Right lobe of liver (tissue), 6 donors: ENCODE measurements around the gene SCYGR4. TPM values are rescaled to one million over a fixed set of nuclear protein-coding genes. Genes with fewer than 3 reads are reported as not detected.
"Not testable (repeated sequence)": the region's sequence is repeated elsewhere in the genome, so short reads cannot be mapped to it uniquely, and the experiment has no call there.

ENCODE experiments used
- ATAC-seq, 4 donors: fragments of 200-7000 bp; cut with Tn5 transposase; one replicate each; pipeline ENCODE4 v1.9.1; 2020; ENCODE audit warnings: mild to moderate bottlenecking in 4 of 4, moderate library complexity in 4 of 4
- DNase-seq, 3 donors: peaks; one replicate each; pipeline ENCODE4 v3.0.0-alpha.2; 2020
- H3K27ac ChIP-seq, 3 donors: fragments of 200-600 bp; one replicate each; pipeline ENCODE4 v1.8.0; 2022
- H3K27me3 ChIP-seq, 2 donors: fragments of 200-600 bp; one replicate each; pipeline ENCODE4 v1.8.0; 2022
- H3K36me3 ChIP-seq, 4 donors: fragments of 200-600 bp; sonication (generic) in 1 of 4; one replicate each; pipeline versions ENCODE4 v1.5.1 to v1.8.0; 2017 to 2022; ENCODE audit warnings: control low read depth in 1 of 4
- H3K4me1 ChIP-seq, 4 donors: fragments of 200-600 bp; sonication (generic) in 1 of 4; one replicate each; pipeline versions ENCODE4 v1.5.1 to v1.8.0; 2017 to 2022; ENCODE audit warnings: control low read depth in 1 of 4
- H3K4me3 ChIP-seq, 3 donors: fragments of 200-600 bp; one replicate each; pipeline ENCODE4 v1.8.0; 2022
- H3K9me3 ChIP-seq, 4 donors: fragments of 200-600 bp; sonication (generic) in 1 of 4; one replicate each; pipeline versions ENCODE4 v1.5.1 to v1.8.0; 2017 to 2022; ENCODE audit warnings: control low read depth in 1 of 4
- POLR2A ChIP-seq: fragments of 450-650 bp; IDR thresholded peaks from one replicate; pipeline ENCODE4 v1.6.1; 2017; ENCODE audit warnings: antibody characterized with exemption, mild to moderate bottlenecking
- WGBS: methylation state at CpG from one replicate; pipeline ENCODE4 v1.1.6; 2018; ENCODE audit warnings: low coverage, low lambda C conversion rate; ENCODE audit not compliant: insufficient coverage; ENCODE audit errors: missing lambda C conversion rate; 5-methylcytosine and 5-hydroxymethylcytosine counted together
- intact Hi-C, 2 donors: fragments of 100-400 bp; cut with DNase I; formaldehyde crosslinking; loops; one replicate each; pipeline versions ENCODE4 v1.11.2 to v1.14.1; 2022
- total RNA-seq, 6 experiments: library from RNA; depleted of rRNA in 2 of 6; stranded (reverse); fragments of >200 nt in 2 of 6; fragmentation: NEBNext Ultra II Directional in 3 of 6; extraction: Animal tissue kit (Norgen Biotek cat#: 25700) in 3 of 6; gene quantifications; one replicate each; pipeline versions ENCODE4 v1.1.0 to v1.2.4, GENCODE V29; 2016 to 2023
- TF ChIP-seq, protein P1 (sequence below), 4 donors: fragments of 200-600 bp in 3 of 4; fragments of 450-650 bp in 1 of 4; IDR thresholded peaks; one replicate each; pipeline versions ENCODE4 v1.5.1 to v1.8.0; 2016 to 2022; ENCODE audit warnings: antibody characterized with exemption in 4 of 4, mild to moderate bottlenecking in 2 of 4
- donor health status: DM: no; HTN: yes; CAD: no.
- donor health status: DM: no; HTN: no; CAD: no.
- donor health status: DM: no; HTN: no; CAD: no.
- donor health status: DM: no; HTN: yes; CAD: no.
- donor health status: DM: no; HTN: yes; CAD: no.

Gene SCYGR4
- total RNA-seq, 6 experiments from 2014 or later: not detected

DNA sequence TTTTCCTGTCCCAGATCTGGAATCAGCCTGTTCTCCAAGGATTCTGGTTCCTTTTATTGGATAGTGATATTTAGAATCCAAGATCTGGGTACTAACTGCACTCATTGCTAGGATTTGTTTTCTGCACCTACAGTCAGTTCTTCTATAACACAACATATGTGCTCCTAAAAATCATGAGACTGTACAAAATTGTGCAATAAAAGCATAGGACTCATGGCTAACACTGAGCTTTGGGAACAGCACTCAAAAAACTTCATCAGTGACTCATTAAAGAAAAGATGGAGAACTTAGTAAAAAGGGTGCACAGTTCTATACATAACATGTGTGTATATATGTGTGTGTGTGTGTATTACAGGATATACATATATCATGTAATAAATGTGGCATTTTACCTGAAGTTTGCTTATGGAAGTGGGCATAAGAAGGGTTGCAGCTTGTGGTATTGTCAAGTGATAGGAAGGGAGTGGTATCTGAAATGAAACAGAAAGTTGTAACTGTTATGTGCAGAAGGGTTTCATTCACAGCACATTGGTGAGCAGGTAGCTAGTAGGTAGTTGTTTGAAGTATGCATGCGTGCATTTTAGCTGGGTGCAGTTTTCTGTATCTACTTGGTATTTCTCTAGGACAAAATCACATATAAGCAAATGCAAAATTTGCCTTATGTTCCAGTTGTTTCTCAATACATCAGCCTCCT lies 24.5 kb upstream of the SCYGR4 start:
- TF ChIP-seq, protein P1, sequence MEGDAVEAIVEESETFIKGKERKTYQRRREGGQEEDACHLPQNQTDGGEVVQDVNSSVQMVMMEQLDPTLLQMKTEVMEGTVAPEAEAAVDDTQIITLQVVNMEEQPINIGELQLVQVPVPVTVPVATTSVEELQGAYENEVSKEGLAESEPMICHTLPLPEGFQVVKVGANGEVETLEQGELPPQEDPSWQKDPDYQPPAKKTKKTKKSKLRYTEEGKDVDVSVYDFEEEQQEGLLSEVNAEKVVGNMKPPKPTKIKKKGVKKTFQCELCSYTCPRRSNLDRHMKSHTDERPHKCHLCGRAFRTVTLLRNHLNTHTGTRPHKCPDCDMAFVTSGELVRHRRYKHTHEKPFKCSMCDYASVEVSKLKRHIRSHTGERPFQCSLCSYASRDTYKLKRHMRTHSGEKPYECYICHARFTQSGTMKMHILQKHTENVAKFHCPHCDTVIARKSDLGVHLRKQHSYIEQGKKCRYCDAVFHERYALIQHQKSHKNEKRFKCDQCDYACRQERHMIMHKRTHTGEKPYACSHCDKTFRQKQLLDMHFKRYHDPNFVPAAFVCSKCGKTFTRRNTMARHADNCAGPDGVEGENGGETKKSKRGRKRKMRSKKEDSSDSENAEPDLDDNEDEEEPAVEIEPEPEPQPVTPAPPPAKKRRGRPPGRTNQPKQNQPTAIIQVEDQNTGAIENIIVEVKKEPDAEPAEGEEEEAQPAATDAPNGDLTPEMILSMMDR (IDR thresholded peaks at IDR 0.05): no peak
- no peak for TF ChIP-seq POLR2A
- DNase-seq (no peak), ATAC-seq (no peak)
- WGBS: 80% methylated on average over 1 of the region's 1 CpG
- H3K27me3 ChIP-seq: no peaks in the 10 kb centered on the region
- H3K9me3 ChIP-seq: no peaks in the 10 kb centered on the region
- H3K36me3 ChIP-seq: no peaks in the 10 kb centered on the region
- intact Hi-C loops: no loop called here
- no peak overlapping the region for H3K4me3 ChIP-seq
- no peaks in the 10 kb centered on the region for H3K4me1 ChIP-seq
- H3K27ac ChIP-seq: no peak overlapping the region

DNA sequence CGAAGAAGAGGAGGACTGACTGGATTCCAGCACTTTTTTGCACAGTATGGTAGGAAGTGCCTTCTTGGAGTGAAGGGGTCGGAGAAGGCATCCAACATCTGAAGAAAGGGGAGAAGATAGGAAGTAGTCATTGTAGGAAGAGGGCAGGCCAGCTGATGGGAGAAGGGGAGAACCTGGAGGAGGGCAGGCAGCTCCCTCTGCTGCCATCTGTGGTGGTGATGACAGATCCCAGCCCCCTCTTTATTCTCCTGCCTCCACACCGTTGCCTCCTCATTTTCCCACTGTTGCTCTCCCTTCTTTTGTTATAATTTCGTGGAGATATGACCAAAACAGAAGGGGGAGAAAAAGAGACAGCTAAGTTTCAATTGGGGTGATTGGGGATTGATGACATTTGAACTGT lies 21.5 kb upstream of the SCYGR4 start:
- Histone ChIP-seq H3K9me3 (no peaks in the 10 kb centered on the region), H3K27me3 (no peaks in the 10 kb centered on the region), H3K4me1 (no peaks in the 10 kb centered on the region), H3K27ac (no peak overlapping the region), H3K36me3 (no peaks in the 10 kb centered on the region), H3K4me3 (no peak overlapping the region)
- DNase-seq: no peak
- TF ChIP-seq, protein P1 (IDR thresholded peaks at IDR 0.05): no peak
- no peak for TF ChIP-seq POLR2A
- intact Hi-C loops: no loop called here
- no peak for ATAC-seq
- WGBS: 58% methylated on average over 3 of the region's 4 CpGs

DNA sequence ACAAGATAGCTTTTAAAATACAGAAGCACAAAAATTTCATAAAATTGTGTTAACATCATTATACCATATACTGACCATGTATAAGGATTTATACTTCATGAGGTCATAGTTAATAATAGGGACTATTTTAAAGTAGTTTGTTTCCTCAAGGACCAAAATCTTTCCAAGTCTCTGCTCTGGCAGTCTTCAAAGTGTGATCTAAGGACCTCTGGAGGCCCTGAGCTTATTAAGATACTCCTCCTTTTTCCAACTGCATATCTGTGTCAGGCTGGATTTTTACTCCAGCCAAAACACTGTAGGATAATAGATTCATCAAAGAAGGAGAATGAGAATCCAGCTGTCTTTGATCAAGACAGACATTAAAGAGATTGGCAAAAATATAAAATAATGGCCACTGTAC lies 20.3 kb upstream of the SCYGR4 start:
- Histone ChIP-seq H3K9me3 (no peaks in the 10 kb centered on the region), H3K4me1 (no peaks in the 10 kb centered on the region), H3K4me3 (no peak overlapping the region), H3K27ac (no peak overlapping the region), H3K36me3 (no peaks in the 10 kb centered on the region), H3K27me3 (no peaks in the 10 kb centered on the region)
- TF ChIP-seq, protein P1 (IDR thresholded peaks at IDR 0.05): no peak
- no peak for TF ChIP-seq POLR2A
- DNase-seq: no peak
- intact Hi-C loops: no loop called here
- ATAC-seq: no peak

DNA sequence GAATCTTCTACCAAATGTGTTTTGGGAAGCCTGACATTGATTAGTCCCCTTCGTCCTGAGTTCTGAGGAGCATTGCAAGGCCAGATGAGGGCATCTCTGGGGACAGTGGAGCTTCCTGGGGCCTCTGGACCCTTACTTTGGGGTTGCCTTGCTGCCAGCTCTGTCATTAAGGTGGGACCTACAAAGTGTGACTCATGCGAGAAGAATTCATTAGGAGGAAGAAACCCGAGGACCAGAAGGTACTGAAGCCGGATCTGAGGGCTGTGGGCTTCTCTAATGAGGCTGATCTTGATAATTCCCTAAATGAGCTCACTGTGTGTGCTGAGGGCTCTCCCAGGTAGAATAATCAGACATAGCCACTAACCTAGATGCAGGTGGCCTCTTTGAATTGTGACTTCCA lies 19.3 kb upstream of the SCYGR4 start:
- intact Hi-C loops: no loop called here

DNA sequence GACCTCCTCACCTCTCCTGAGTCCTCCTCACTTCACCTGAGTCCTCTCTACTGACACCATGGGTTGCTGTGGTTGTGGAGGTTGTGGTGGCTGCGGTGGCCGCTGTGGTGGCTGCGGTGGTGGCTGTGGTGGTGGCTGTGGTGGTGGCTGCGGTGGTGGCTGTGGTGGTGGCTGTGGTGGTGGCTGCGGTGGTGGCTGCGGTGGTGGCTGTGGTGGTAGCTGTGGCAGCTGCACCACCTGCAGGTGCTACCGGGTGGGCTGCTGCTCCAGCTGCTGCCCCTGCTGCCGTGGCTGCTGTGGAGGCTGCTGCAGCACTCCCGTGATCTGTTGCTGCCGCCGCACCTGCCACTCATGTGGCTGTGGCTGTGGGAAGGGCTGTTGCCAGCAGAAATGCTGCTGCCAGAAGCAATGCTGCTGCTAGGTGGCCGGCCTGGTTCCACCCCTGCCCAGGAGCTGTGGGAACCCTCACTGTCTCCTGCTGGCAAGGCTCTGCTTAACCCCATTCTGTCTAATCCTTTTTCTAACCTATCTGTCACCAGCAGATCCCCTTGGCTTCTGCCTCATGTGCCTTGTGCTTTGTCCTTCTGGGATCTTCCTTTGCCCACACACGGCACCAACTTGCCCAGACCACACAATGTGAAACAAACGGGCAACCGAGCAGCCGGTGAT lies 18.3 kb upstream of the SCYGR4 start, which contains the start of gene SCYGR2:
Gene SCYGR2 (plus strand): TSS at position 59 of the 669 bp plus-strand sequence. CDS start 0 bp downstream, at position 59.
- H3K27ac ChIP-seq, H3K27me3 ChIP-seq, ATAC-seq, DNase-seq, H3K9me3 ChIP-seq, H3K36me3 ChIP-seq, intact Hi-C loops, H3K4me3 ChIP-seq, H3K4me1 ChIP-seq: not testable (repeated sequence)
- WGBS: 83% methylated on average over 6 of the region's 16 CpGs

More for the DNA sequence above, 19.3 kb upstream of the SCYGR4 start:
- no peak for DNase-seq
- Histone ChIP-seq H3K27me3 (no peaks in the 10 kb centered on the region), H3K4me1 (no peaks in the 10 kb centered on the region), H3K9me3 (no peaks in the 10 kb centered on the region), H3K4me3 (no peak overlapping the region), H3K36me3 (no peaks in the 10 kb centered on the region), H3K27ac (no peak overlapping the region)
- WGBS: 71% methylated on average over 1 of the region's 4 CpGs
- TF ChIP-seq, protein P1 (IDR thresholded peaks at IDR 0.05): no peak
- no peak for TF ChIP-seq POLR2A
- no peak for ATAC-seq
